Fibroblast of peridontal ligament (primary cell): ENCODE results near the gene IFFO2.

ENCODE experiments used
- DNase-seq: peaks from one replicate; pipeline ENCODE4 v3.0.0-alpha.2; 2010; ENCODE audit errors: extremely low read depth

The IFFO2 gene

DNA sequence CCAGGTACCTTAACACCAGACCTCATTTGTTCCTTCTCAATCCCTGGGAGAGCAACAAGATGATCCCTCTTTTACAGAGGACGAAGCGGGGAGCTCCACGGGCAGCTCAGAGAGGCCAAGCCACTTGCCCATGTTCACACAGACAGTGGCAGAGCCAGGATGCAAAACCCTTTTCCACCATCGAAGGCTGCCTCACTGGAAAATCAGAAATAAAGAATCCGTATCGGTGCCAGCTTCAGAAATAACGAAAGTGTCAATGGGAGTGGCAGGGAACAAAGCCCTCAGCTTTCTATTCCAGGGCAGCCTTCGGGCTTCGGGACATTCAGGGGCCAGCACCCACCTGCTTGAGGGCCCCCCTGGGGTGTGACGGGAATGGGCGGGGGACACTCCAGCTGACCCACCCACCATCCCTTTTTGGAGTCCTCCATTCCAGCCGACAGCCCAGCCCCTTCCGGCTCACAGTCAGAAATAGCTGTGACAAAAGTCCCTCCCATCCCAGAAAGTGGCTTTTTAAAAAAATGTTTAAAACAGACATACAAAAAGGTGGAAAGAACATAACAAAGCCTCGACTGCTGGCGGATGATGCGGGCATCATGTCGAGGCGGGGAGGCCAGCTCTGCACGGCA is 6.0 kb downstream of the IFFO2 start:
- no peak for DNase-seq

DNA sequence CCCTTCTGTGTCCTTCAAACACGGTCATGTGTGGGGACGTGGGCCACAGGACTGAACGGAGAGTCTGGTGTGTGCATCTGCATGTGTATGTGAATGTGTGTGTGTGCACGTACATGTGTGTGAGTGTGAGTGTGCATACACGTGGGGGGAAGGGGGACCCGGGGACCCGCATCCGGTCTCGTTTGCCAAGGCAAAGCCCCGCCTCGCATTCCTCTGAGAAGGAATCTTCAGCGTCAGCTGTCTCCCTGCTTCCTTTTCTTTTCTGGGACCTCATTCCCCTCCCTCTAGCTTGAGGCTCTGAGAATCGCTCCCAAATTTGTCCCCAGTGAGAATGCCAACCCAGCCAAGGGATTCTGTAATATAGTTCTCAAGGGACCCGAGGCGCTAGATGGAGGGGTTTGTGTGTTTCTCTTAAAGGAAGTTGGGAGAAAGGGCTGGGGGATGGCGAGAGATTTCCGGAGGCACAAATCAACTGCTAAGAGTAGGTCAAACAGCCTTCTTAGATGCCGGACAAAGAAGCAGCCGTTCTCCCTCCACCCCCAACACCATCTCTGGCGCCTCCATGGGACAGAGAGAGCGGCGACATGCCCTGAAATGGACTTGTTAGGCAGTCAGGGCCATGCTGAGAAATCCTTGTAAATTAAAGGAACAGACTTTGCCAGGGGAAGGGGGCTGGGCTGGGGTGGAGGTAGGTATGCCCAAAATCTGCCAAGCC is 6.6 kb downstream of the IFFO2 start:
- peak; percentile 50 for DNase-seq

DNA sequence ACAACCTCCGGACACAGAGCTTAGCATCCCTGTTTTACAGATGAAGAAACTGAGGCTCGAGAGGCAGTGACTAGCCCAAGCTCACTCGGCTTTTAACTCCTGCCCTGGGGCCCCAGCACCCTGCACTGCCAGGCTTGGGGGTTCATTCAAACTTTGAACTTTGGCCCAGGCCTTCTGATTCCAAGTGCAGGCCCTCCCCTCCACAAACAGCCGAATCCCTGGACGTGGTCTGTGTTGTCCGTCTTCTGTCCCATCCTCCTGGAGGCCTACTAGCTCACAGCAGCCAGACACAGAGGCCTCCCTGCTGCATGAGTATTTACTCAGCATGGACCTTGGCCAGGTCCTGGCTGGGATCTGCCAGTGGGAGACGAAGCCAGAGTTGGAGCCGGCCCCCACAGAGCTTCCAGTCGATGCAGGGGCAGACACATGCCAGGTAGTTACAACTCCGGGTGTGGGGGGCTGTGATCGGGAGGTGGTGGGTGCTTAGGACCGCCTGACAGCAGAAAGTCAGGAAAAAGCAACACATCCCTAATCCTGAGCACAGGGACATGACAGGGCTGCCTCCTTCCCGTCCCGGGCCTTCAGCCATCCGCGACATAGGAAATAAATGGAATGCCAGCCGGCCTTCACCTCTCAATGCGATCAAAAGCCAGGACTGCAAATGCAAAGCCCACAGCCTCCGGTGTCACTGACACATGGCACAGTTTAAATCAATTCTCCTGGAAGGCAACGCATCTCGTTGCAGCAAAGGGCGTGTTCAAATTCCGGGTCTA is 7.4 kb downstream of the IFFO2 start:
- peak; percentile 68 for DNase-seq

DNA sequence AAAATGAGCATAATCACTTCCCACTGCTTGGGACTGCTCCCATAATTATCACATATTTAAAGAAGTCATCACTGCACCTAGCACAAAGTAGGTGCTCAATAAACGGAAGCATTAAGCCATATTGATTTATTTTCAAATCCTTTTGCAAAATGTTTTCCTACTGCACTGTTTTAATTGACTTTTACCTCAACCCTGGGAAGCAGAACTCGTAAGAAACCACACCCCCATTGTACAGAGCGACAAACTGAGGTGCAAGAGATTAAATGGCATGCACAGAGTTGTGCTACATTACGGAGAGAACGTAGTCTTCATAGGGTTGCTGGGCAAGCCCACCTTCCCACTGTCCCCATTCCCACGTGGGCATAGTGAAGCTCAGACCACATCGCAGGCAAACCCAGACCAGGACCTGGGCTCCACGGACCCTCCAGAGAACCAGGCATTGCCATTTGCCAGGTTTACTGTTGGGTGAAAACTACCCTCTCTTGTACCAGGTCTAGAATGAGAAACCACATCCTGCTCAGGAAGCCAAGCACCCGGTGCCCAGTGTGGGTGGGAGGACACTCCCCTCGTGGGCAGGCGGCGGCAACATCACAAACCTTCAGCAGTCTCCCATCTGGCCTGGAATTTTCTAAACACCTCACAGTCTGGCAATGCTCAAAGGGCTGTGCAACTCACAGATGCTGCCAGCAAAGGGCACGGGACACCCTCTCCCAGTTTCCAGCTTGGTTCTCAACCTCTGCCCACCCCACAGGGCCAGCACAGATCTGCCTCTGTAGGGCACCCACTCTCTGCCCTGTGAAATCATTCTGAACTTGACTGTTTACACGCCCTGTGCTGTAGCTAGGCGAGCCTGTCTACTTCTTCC is 8.2 kb downstream of the IFFO2 start:
- peak; percentile 31 for DNase-seq

DNA sequence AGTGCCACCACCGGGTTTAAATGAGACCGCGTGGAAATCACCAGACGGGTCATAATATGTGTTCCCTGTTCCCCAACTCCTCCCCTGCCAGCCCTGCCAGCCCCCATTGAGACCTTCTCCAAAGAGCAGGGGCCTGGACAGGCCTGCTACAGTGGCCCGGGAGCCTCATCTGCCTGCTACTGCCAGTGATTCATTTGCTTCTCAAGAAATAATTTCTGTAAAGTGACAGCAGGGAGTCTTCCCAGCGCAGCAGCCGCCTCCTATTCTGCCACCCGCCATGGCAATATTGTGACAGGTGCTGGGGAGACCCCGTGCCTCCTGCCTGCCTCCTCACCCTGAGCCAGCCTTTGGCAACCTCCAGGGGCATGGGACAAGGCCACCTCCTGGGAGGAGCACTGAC is 8.9 kb downstream of the IFFO2 start:
- no peak for DNase-seq

DNA sequence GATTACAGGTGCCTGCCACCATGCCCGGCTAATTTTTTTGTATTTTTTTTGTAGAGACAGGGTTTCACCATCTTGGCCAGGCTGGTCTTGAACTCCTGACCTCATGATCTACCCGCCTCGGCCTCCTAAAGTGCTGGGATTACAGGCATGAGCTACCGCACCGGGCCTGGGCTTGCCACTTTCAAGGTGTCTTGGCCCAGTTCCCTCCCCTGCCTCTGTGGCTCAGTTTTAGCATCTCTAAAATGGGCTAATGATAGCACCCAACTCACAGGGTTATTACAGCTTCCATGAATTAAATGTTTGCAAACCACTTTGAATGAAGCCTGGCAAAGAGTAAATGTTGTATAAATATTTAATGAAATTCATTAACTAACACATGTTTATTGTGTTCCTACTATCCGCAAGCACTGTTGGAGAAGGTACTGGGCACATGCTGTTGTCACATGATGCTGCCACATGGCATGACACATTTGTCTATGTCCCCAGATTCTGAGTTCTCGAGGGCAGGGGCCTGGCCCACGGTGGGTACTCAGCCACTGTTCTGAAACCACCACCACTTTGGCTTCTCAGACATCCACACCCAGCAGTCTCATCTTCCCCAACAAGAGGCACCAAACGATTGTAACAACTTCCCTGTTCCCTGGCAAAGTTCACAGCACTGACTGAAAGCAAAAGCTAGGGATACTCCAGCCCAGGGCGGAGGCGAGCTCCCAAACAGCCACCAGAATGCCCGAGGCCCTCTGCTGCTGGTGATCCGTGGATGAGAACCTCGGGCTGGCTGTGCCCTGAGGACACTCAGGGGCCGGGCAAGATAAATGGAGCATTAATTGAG is 9.7 kb downstream of the IFFO2 start:
- no peak for DNase-seq

DNA sequence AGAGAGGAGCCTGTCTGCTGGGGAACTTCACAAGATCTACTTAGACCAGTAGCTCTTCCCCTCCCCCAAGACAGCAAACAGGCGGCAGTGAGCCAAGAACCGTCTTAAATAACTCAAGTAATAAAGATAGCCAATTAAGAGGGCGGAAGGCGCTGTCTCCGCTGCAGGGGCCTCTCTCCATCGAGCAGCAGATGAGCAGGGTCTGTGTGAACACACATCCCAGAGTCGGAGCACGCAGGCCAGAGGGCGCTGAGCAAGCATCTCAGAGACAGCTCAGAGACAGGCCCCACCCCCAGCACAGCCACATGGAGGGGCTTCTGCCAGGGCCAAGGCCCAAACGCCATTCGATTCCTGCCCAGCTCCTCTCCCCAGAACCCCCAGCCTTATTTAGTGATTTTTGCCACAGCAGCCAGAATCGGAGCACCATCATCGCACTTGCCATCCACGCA is 11.1 kb downstream of the IFFO2 start:
- DNase-seq: no peak

DNA sequence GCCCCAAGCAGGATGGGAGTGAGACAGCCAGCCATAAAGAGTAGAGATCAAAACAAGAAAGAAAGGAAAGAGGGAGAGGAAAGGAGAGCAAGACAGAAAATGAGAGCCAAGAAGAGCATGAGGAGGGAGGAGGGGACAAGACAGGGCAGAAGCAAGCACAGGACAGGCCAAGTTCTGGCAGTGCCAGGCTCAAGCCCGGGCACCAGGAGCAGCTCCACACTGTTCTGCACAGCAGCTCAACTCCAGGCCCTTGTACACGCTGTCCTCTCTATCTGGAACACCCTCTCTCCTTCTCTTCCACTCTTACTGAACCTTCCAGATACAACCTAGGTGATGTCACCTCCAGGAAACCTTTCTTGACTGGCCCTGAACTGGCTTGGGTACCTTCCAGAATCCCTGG is 11.7 kb downstream of the IFFO2 start:
- no peak for DNase-seq

DNA sequence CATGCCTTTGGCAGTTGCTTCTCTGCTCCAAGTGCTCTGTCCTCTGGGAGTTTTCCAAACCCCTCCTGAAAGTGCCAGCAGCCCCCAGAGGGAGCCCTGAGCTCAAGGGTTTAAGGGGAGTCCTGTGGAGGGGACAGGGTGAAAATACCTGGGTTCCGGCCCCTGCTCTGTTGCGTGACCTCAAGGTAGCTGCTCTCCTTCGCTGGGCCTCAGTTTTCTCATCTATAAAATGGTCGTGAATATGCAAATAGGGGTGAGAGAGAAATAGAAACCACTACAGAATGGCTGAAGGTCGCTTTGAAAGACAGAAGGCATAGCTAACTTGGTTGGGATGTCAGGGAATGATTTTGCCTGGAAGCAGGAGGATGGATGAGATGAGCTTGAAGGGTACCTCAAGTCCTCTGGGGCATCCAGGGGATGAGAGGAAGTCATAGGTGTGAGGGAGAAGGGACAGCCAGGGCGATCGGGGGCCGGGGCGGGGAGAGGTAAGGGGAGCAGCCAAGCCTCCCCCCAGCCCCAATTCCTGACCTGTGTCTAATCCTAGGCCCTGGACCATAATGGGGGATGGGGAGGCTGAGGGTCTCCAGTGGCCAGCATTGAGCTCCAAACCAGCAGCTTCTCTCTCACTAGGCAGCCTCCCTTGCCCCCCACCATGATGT is 12.4 kb downstream of the IFFO2 start:
- DNase-seq: no peak

DNA sequence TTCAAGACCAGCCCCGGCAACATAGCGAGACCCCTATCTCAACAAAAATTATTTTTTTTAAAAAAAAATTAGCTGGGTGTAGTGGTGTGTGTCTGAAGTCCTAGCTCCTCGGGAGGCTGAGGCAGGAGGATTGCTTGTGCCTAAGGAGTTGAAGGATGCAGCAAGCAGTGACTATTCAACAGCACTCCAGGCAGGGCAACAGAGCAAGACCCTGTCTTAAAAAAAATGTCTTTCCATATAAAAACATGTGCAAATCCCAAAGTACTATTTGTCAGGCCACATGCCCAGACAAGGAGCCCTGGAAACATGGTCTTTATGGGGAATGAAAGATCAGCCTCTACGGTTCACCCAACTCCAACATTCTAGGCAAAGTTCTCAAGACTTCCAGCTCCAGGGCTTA is 13.3 kb downstream of the IFFO2 start:
- no peak for DNase-seq

DNA sequence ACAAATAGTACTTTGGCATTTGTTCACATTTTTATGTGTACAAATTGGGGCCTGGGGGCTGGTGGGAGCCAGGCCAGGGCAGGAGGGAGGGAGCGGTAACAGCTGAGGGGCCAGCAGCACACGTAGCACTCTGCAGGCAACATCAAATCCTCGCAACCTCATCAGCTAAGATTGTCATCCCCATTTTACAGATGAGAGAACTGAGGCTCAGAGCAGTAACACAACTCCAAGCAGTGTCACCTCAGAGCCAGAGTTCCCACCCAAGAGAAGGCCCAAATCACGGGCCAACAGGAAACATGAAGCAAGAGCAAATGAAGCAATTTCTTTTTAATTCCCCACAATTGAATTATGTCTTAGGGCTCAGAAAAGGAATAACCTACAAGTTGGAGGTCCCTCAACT is 14.1 kb downstream of the IFFO2 start:
- no peak for DNase-seq

DNA sequence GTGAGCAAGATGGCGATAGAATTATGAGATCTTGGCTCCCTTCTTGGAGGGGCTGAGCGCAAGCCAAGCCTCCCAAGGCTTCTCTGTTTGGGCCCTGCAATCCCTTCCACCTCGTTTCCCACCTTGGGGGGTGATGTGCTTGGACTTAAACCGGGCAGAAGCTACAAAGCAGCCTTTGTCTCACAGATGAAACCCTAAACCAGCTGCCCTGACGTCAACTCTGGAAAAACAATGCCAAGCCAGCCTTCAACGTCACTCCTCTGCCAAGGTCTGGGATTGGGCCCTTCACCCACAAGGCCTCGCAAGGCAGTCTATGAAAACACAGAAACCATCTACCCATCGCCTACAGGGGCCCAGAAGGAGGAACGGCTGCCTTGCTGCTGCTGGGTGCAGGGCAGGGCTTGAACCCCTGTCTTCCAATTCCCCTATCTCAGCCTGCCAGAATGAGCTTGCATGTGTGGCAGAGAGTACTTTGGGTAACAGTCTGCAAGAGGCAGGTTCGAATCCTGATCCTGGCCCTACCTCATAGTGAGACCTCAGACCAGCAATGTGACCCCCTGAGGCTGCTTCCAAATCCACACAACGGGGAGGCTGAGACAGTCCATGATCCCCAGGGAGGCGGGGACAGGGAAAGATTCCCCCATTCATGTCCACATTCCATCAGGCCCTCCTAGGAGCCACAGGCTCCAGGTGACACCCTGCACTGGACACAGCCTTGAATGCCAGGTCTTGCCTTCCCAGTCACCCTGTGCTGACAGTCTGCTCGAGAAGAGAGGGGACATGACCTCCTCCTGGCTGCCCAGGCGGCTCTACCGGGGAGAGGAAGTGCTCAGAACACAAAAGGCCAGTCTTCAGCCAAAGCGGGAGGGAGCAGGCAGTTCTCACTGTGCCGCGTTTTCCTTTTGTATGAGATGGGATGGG is 15.0 kb downstream of the IFFO2 start:
- peak; percentile 90 for DNase-seq

DNA sequence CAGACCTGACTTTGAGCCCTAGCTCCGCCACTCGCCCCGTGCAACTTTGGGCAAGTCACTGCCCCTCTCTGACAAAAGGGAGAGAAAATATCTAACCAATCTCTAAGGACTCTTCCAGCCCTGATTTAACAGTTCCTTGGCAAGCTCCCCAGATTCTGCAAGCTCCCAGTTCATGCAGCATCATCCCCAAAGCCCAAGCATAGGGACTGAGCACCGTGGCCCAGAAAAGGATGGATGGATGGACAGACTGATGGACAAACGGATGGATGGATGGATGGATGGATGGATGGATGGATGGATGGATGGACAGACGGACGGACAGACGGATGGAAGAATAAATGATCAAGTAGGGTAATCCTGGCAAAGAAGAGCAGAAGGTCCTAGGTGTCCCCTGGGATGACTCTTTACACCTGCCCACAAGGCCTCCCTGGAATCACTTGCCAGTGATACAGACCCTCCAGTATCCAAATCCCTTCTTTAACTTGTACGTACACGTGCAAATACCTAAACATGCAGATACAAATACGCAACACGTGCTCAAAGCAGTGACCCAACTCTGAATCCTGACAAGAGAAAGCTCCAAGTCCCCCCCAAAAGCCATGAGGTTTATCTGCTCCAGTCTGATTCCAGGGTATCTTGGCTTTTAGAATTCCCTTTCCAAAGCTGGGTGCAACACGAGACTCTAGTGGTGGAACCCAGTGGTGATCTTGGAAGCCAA is 16.0 kb downstream of the IFFO2 start:
- peak; percentile 68 for DNase-seq

DNA sequence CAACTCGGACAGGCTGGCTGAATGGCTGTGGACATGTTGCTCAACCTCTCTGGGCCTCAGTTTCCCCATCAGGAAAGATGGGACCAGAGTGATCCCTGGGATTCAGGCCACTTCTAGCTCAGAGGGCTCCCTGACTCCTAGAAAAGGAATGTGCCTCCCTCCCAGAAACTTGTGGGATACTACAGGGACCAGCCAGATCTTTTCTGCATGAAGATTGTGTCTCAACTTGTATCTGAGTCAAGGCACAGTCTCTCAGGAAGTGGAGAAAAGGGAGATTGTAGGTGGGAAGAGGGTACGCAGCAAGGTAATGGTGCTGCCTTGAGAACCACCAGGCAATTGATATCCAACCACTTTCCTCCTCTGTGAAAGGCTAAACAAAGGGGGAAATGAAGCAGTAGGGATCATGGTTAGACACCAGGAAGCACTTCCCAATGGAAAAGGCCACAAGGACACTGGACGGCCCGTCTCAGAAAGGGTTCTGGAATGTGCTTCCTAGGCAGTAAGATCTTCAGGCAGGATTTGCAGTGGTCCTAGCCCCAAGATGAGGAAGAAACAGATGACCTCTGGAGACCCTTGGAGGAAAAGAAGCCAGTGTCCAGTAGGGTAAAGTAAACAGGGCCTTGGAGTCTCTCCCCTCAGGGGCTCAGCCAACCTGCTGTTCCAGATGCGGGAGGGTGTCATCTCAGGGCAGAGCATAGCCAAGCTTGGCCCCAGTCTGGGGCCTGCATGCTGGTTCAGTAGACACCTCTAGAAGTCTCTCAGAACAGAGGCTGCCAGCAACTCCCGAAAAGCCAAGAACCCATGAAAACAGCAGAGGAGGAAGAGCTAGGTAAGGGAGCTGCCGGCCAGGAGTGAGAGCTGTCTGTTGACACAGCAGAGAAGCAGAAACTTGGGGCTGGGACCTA is 16.8 kb downstream of the IFFO2 start:
- peak; percentile 61 for DNase-seq

DNA sequence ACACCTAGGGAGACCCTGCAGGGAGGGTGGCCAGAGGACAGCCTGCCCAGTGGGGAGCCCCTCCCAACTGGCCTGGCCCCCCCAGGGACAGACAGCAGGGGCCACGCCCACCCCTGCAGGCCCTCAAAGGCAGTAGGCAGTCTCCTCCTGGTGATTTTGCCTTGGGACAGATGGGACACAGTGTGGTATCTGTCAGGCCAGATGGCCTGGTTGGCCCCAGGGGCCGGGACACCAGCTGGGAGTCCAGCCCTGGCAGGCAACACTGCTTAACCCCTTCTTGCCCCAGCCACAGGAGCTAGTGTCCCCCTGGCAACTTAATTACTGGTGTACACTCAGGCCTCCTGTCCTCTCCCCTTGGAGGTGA is 17.8 kb downstream of the IFFO2 start:
- no peak for DNase-seq

DNA sequence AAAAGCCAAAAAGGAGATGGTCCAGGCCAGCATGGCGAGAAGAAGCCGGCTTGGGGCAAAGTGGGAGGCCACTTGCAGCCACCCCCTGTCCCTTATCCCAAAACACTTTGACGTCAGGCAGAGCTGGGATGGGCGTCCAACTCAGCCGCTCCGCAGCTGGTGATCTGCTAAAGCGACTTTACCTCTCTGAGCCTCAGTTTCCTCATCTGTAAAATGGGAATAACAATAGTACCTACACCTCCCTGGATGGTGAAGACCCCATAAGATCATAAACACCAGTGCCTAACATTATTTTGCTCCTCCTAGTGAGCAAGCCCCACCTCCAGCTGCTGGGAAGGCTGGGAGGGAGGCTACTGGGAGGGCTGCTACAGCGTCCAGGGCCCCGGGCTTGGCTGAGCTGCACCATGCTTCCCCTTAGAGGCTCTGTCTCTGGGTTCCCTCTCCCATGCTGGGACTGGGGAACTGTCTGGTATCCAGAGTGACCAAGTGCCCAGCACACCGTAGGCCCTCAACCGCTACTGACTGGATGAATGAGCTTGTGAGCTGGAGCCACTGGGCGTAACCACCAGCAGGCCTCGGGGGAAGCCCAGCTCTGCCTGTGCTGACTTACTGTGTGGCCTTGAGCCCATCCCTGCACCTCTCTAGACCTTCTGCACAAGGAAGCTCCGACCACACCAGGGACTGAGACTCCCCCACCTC is 18.3 kb downstream of the IFFO2 start:
- no peak for DNase-seq

DNA sequence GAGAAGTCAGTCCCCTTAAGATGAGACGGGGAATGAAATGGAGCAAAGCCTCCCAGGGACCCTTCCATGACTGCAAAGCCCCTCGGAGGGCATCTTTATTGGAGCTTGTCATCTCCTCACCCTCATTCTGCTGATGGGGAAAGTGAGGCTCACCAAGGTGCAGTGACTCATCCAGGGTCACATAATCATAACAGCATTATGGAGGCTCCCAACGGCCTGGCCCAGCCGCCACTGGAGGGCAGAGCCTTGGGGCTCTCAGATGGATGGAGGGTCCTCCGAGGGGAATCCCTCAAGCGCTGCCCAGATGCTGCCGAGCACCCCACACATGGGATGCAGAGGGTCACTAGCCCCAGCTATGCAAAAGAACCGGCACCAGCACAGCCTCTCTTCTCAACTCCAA is 18.9 kb downstream of the IFFO2 start:
- no peak for DNase-seq
